GM10847 (cell line): ENCODE measurements around the gene ALAD.

Experiments
- POLR2A ChIP-seq: IDR thresholded peaks from 2 replicates; pipeline ENCODE4 v1.6.1; 2011; ENCODE audit not compliant: insufficient read length; ENCODE audit errors: extremely low read depth

The ALAD gene

GRCh38 chr9:113401027-113401792 is at the start of gene ALAD:
ALAD (minus strand) TSS chr9:113401284; CDS start chr9:113393559, 7,725 bp downstream.
- TF ChIP-seq POLR2A = peak; percentile 73

GRCh38 chr9:113449376-113449775 is 48.3 kb upstream of the ALAD start:
- no peak for TF ChIP-seq POLR2A

DNA sequence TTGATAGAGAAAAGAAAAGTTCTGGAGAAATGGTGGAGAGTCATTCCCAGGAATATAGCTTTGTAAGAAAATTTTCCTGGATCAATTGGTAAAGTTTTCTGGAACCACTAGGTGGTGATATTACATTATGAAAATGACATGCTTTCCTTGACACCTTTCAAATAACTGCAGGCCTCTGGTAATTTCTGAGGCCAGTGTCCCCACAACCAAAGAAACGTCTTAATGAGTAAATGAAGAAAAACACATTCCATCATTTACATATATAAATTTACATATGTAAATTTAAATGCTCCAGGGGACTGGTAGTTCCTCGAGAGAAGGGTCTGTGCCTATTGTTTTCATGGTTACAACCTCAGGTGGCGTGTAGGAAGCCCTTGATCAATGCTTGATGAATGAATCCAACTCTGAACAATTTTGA is 45.2 kb upstream of the ALAD start:
- TF ChIP-seq POLR2A = no peak

- TF ChIP-seq POLR2A = no peak
Measured at GRCh38 chr9:113444736-113445135, 43.7 kb upstream of the ALAD start.

DNA sequence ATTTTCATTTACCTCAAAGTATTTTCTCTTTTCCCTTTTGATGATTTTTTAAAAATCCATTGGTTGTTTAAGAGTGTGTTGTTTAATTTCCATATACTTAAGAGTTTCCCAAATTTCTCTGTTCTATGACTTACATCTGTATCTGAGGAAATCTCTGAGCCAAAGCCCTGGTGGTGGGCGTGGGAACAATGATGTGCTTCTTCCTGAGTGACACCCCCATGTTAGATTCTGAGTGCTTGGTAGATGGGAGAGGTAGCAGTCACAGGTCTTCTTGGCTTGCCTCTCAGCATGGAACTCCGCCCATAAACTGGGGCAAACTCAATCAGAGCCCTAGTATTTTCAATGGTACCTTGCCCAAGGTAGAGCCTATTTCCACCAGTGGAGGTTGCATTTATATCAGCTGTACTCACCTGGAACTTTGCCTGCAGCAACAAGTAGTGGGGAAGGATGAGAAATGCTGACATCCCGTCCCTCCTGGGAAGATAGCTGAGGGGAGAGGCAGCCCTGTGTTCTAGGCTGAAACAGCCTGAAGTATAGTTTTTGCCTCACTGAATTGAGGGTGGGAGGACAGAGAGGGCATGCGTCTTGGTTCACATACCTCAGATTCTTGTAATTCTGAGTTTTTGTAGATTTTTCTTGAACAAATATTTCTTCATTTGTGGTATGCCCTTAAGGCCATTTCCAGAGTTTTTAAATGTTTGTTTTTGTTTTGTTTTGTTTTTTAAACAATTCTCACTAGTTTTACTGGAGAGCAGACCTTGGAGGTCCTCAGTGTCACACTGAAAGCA is 35.8 kb upstream of the ALAD start:
- TF ChIP-seq POLR2A = no peak

- TF ChIP-seq POLR2A = no peak
Measured at GRCh38 chr9:113431191-113431590, 30.1 kb upstream of the ALAD start.

- no peak for TF ChIP-seq POLR2A
Measured at GRCh38 chr9:113428062-113428615, 27.1 kb upstream of the ALAD start.

DNA sequence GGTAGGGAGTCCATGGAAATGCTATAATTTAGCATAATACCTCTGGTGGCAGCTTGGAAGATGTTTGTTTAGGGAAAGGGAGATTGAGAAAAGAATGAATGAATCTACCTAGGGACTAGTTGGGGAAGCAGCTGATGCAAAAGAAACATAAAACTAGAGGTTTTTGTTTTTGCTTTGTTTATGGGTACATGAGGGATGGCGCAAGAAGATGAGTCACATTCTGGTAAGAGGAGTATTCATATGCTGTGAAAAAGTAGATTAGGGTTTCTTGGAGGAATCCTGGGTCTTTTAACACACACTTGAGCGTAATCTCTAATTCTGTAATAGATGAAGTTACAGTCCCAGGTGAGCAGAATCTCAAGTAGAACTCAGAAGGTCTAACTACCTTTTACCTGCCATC is 26.5 kb upstream of the ALAD start:
- TF ChIP-seq POLR2A = no peak

- TF ChIP-seq POLR2A = no peak
Measured at GRCh38 chr9:113426701-113427100, 25.6 kb upstream of the ALAD start.

- no peak for TF ChIP-seq POLR2A
Measured at GRCh38 chr9:113425072-113425471, 24.0 kb upstream of the ALAD start.

DNA sequence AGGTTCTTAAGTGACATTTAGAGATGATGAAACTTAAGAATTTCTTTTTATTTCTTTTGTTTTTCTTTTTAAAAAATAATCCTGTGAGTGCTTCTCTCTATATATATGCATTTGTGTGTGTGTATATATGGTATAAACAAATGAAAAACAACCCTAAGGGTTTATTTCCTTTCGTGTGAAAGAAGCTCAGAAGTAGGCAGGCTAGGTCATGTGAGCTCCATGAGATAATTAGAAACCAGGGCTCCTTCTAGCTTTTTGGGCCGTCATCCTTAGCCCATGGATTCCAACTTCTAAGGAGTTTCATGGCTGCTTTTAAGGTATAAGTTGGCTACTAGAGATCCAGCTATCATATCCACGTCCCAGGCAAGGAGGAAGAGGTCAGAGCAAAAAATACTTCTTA is 20.6 kb upstream of the ALAD start:
- no peak for TF ChIP-seq POLR2A

DNA sequence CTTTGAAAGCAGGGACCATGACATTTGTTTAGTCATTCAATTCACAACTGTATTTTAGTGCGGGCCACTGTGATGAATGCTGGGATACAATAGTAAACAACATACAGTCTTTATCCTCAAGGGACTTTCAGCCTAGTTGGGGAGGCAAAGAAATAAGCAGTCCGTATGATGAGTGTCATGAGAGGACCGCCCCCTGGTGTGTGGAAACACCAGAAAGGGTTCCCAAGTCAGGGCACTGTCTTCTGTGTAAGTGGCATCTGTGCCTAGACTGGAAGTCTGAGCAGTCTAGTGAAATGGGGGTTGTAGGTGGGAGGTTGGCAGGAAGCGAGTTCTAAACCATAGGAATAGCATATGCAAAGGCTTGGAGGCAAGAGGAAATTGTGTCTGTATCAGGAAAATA is 16.3 kb upstream of the ALAD start:
- no peak for TF ChIP-seq POLR2A

DNA sequence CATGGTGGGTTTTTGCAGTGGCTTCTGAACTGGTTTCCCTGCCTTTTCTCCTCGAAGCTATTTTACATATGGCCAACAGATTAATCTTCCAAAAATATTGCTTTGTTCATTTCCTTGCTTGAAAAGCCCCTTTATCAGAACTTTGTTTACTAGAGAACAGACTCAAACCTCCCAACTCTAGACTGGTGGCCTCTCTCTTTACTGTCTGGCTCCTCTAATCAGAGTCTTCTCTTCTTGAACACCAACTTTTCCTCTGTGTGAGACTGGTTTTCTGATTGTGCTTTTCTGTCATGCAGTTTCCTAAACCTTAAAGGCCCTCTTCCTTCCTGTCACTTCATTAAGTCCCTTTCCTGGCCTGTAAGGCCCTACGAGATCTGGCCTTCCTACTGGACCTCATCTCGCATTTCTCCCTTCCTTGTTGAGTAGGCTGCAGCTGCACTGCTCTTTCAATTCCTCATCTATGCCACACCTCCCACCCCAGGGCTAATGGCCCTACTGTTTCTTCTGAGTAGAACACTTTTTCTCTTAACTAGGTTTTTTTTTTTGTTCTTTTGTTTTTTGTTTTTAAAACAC is 15.2 kb upstream of the ALAD start:
- no peak for TF ChIP-seq POLR2A

- peak; percentile 68 for TF ChIP-seq POLR2A
Measured at GRCh38 chr9:113410207-113410864, 9.3 kb upstream of the ALAD start, which contains the start of the genes C9orf43 and POLE3. C9orf43 (plus strand) TSS chr9:113410747; CDS start chr9:113413494, 2,747 bp downstream. POLE3 (minus strand) TSS chr9:113410675; CDS start chr9:113410293, 382 bp downstream.

- no peak for TF ChIP-seq POLR2A
Measured at GRCh38 chr9:113409883-113410206, 8.8 kb upstream of the ALAD start.
